SK-N-MC (cell line): ENCODE data around the gene SMIM24.

Experiments used
- DNase-seq: peaks from one replicate; pipeline ENCODE4 v3.0.0-alpha.2; 2011; ENCODE audit warnings: low read depth, low spot score
- H3K27ac ChIP-seq: fragments of 200-600 bp; sonication (generic); 2 replicates; pipeline ENCODE4 v1.5.1; 2016; ENCODE audit warnings: mixed run types
- H3K36me3 ChIP-seq: fragments of 200-600 bp; sonication (generic); 2 replicates; pipeline ENCODE4 v1.6.1; 2017; ENCODE audit warnings: antibody characterized with exemption, low read length, mixed read lengths; ENCODE audit not compliant: insufficient read depth
- H3K4me3 ChIP-seq: fragments of 200-600 bp; sonication (generic); 2 replicates; pipeline ENCODE4 v1.5.1; 2016
- H3K9ac ChIP-seq: fragments of 200-600 bp; sonication (generic); 2 replicates; pipeline ENCODE4 v1.8.0; 2017; ENCODE audit warnings: mixed run types, mixed read lengths; ENCODE audit not compliant: insufficient read length
- H3K9me3 ChIP-seq: fragments of 200-600 bp; sonication (generic); 2 replicates; pipeline ENCODE4 v1.6.1; 2017; ENCODE audit warnings: low read depth, mild to moderate bottlenecking, antibody characterized with exemption, low read length, moderate library complexity, mixed read lengths
- EZH2 ChIP-seq: fragments of 200-600 bp; sonication (generic); IDR thresholded peaks from one replicate; pipeline ENCODE4 v1.6.1; 2017; ENCODE audit warnings: antibody characterized with exemption
- FOXP2 ChIP-seq: optimal IDR thresholded peaks from 2 replicates; pipeline ENCODE3; 2011; ENCODE audit warnings: mild to moderate bottlenecking, moderate library complexity; ENCODE audit not compliant: insufficient read depth; ENCODE audit errors: extremely low read length, control extremely low read depth
- POLR2AphosphoS5 ChIP-seq: IDR thresholded peaks from 2 replicates; pipeline ENCODE4 v1.6.1; 2012; ENCODE audit warnings: mild to moderate bottlenecking, low read depth, low read length, borderline replicate concordance

SMIM24 gene

GRCh38 chr19:3479834-3480215 lies 500 bp downstream of the SMIM24 start:
- Histone ChIP-seq H3K36me3 (no peaks in the 10 kb centered on the region), H3K4me3 (0 out of 2 replicates have a peak overlapping the region, but pooled peaks have one; percentile 22), H3K9ac (no peak overlapping the region), H3K27ac (no peak overlapping the region), H3K9me3 (no peaks in the 10 kb centered on the region)
- TF ChIP-seq FOXP2, result no peak
- no peak for TF ChIP-seq EZH2
- DNase-seq, result no peak

DNA sequence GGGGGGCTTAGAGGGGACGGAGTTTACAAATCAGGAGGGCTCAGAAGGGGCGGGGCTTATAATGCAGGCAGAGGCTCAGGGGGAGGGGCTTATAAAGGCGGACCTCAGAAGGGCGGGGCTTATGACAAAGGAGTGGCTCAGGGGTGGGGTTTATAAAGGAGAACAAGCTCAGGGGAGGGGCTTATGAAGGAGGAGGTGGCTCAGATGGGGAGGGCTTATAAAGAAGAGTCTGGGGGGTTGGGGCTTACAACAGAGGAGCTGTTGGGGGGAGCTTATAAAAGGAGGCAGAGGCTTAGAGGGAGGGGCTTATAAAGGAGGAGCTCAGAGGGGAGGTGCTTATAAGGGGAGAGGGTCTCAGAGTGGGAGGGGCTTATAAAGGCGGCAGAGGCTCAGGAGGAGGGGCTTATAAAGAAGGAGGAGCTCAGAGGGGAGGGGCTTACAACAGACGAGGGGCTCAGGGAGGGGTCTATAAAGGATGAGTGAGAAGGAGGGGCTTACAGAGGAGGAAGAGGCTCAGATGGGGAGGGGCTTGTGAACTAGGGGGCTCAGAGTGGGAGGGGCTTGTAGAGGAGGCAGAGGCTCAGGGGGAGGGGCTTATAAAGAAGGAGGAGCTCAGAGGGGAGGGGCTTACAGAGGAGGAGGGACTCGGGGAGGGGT lies 1.0 kb downstream of the SMIM24 start:
- Histone ChIP-seq H3K9me3 (no peaks in the 10 kb centered on the region), H3K9ac (no peak overlapping the region), H3K27ac (no peak overlapping the region), H3K36me3 (no peaks in the 10 kb centered on the region), H3K4me3 (peak overlapping the region; percentile 66; the same call in 1 of the 2 replicates)
- DNase-seq, result peak; percentile 48
- TF ChIP-seq EZH2 (no peak), FOXP2 (no peak), POLR2AphosphoS5 (no peak)

DNA sequence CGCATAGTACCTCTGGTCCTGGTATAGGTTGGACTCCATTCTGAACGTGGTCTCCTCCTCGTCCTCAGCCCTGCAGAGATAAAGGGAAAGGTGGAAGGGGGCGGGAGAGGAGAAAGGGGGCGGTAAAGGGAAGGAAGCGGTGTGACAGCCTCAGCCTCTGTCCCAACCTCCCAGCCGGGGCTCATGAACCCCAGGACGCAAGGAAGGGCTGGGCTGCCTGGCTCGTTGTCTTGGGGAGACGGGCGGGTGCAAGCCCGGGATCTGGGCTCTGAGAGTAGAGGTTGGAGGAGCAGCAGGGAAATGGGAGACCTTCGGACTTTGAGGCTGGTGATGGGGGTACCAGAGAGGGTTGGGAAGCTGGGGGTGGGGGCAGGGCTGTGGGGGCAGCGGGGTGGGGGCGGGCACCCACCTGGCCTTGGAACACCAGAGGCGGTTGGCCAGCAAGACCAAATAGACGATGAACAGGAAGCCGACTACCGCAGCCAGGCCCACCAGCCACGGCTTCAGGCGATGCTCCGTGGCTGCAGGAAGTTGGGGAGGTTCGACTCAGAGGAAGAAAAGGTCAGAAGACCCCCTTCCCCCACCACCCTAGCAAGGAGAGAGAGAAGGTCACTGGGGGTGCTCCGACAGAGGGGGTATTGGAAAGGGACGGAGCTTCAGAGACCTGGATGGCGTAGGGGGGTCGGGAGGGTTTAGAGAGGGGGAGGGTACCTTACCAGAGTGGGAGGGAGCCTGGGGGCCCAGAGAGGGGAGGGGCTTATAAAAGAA lies 1.7 kb downstream of the SMIM24 start:
- H3K9ac ChIP-seq, result no peak overlapping the region
- TF ChIP-seq EZH2, result no peak
- TF ChIP-seq FOXP2, result no peak
- TF ChIP-seq POLR2AphosphoS5, result no peak
- no peaks in the 10 kb centered on the region for H3K9me3 ChIP-seq
- H3K4me3 ChIP-seq, result peak overlapping the region; percentile 66
- no peak for DNase-seq
- no peaks in the 10 kb centered on the region for H3K36me3 ChIP-seq
- no peak overlapping the region for H3K27ac ChIP-seq

DNA sequence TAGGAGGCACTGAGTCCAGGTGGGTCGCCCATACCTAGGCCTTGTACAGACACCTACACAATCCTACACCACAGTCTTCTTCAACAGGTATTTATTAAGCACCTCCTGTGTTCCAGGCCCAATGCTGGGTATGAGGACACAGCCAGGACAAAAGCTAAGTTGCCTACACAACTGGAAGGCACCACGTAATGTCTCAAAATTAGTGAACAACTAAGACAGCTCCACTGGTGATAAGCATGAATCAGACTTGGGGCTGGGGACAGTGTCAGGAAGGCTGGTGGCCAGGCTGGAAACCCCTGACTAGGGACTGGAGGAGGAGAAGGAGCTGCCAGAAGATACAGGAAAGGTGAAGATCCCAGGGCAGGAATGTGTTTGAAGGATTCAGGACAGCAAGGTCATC lies 2.4 kb downstream of the SMIM24 start:
- Histone ChIP-seq H3K4me3 (no peak overlapping the region), H3K9ac (no peak overlapping the region), H3K36me3 (no peaks in the 10 kb centered on the region), H3K9me3 (no peaks in the 10 kb centered on the region), H3K27ac (no peak overlapping the region)
- no peak for DNase-seq
- TF ChIP-seq POLR2AphosphoS5 (no peak), EZH2 (no peak), FOXP2 (no peak)

DNA sequence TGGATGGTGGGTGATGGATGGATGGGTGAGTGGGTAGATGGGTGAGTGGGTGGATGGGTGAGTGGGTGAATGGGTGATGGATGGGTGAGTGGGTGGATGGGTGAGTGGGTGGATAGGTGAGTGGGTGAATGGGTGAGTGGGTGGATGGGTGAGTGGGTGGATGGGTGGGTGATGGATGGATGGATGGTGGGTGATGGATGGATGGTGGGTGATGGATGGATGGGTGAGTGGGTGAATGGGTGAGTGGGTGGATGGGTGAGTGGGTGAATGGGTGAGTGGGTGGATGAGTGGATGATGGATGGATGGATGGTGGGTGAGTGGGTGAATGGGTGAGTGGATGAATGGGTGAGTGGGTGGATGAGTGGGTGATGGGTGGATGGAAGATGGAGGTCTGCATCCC lies 2.8 kb downstream of the SMIM24 start:
- H3K27ac ChIP-seq, result no peak overlapping the region
- no peak overlapping the region for H3K9ac ChIP-seq
- H3K4me3 ChIP-seq, result no peak overlapping the region
- H3K36me3 ChIP-seq, result no peaks in the 10 kb centered on the region
- no peak for DNase-seq
- no peaks in the 10 kb centered on the region for H3K9me3 ChIP-seq
- TF ChIP-seq EZH2 (no peak), POLR2AphosphoS5 (no peak), FOXP2 (no peak)

DNA sequence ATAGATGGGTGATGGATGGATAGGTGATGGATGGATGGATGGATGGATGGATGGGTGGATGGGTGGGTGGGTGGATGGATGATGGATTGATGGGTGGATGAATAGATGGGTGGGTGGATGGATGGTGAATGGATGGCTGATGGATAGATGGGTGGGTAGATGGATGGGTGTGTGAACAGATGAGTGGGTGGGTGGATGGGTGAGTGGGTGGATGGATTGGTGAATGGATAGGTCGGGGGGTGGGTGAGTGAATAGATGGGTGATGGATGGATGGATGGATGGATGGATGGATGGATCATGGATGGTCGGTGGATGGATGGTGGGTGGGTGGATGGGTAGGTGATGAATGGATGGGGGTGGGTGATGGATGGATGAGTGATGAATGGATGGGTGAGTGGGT lies 3.5 kb downstream of the SMIM24 start:
- Histone ChIP-seq H3K27ac (no peak overlapping the region), H3K36me3 (no peaks in the 10 kb centered on the region), H3K9ac (no peak overlapping the region), H3K9me3 (no peaks in the 10 kb centered on the region), H3K4me3 (no peak overlapping the region)
- no peak for DNase-seq
- TF ChIP-seq POLR2AphosphoS5 (no peak), EZH2 (no peak), FOXP2 (no peak)

DNA sequence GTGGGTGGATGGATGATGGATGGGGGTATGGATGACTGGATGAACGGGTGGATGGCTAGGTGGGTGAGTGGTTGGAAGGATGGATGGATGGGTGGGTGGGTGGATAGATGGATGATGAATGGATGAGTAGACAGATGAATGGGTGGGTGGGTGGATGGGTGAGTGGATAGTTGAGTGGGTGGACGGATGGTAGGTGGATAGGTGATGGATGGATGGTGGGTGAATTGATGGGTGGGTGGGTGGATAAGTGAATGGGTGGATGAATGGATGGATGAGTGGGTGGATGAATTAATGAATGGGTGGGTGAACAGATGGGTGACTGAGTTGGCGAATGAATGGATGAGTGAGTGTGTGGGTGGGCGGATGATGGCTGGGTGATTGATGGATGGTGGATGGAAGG lies 4.9 kb downstream of the SMIM24 start:
- TF ChIP-seq EZH2 (no peak), POLR2AphosphoS5 (no peak), FOXP2 (no peak)
- H3K9me3 ChIP-seq, result no peaks in the 10 kb centered on the region
- H3K9ac ChIP-seq, result no peak overlapping the region

DNA sequence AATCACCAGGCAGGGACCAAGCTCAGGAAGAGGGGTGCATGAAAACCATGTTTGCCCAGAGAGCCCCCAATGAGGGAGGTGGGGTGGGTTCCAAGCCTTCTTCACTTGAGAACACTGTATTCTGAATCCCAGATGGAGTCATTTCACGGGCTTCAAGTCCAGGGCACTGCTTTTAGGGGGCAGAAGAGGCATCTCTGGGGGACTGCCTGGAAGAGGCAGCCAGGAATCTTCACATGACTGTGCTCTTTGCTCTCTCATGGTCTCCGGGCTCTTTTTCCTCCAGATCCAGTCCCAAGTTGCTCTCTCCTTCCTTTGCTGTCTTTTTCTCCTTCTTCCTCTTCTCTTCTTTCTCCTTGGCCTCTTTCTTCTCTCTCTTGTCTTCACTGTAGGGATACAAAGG lies 5.7 kb downstream of the SMIM24 start:
- Histone ChIP-seq H3K9me3 (no peaks in the 10 kb centered on the region), H3K27ac (no peak overlapping the region), H3K4me3 (no peak overlapping the region), H3K36me3 (no peaks in the 10 kb centered on the region), H3K9ac (no peak overlapping the region)
- DNase-seq, result no peak
- TF ChIP-seq POLR2AphosphoS5, result no peak
- no peak for TF ChIP-seq EZH2
- no peak for TF ChIP-seq FOXP2

More for the DNA sequence above, 4.9 kb downstream of the SMIM24 start:
- H3K36me3 ChIP-seq, result no peaks in the 10 kb centered on the region
- H3K27ac ChIP-seq, result no peak overlapping the region
- H3K4me3 ChIP-seq, result no peak overlapping the region
- DNase-seq, result no peak

- no peak for DNase-seq
- Histone ChIP-seq H3K4me3 (no peak overlapping the region), H3K9ac (no peak overlapping the region), H3K27ac (no peak overlapping the region), H3K9me3 (no peaks in the 10 kb centered on the region), H3K36me3 (no peaks in the 10 kb centered on the region)
- TF ChIP-seq EZH2 (no peak), FOXP2 (no peak), POLR2AphosphoS5 (no peak)
Observed at GRCh38 chr19:3474010-3474409, 6.3 kb downstream of the SMIM24 start.
